Measurements from ENCODE around the gene A3GALT2.

The A3GALT2 gene

GRCh38 chr1:33273406-33273805, 47.5 kb downstream of the A3GALT2 start:
- no peak overlapping the region for H3K4me2 ChIP-seq (ENCODE audit: low read length)
- H3K9me3 ChIP-seq (ENCODE audit: control insufficient read depth, low read length), result no peaks in the 10 kb centered on the region
- no peaks in the 10 kb centered on the region for H3K27me3 ChIP-seq (ENCODE audit: control insufficient read depth, insufficient read depth, low read length)
- no peaks in the 10 kb centered on the region for H3K4me1 ChIP-seq
- no peak overlapping the region for H2AFZ ChIP-seq
- H3K4me3 ChIP-seq (ENCODE audit: low read depth, low read length), result no peak overlapping the region
- H3K36me3 ChIP-seq (ENCODE audit: control insufficient read depth, insufficient read depth, low read length), result no peaks in the 10 kb centered on the region
- H3K9ac ChIP-seq, result no peak overlapping the region
- no peak for TF ChIP-seq CTCF (IDR thresholded peaks at IDR 0.05)
- H3K27ac ChIP-seq, result no peak overlapping the region
- peaks cover 18% of the 10 kb centered on the region for H3K79me2 ChIP-seq

- Histone ChIP-seq H3K9me3 (ENCODE audit: control insufficient read depth, low read length) (no peaks in the 10 kb centered on the region), H2AFZ (no peak overlapping the region), H3K36me3 (ENCODE audit: control insufficient read depth, insufficient read depth, low read length) (no peaks in the 10 kb centered on the region), H3K4me2 (ENCODE audit: low read length) (no peak overlapping the region), H3K4me1 (no peaks in the 10 kb centered on the region), H3K27ac (no peak overlapping the region), H3K27me3 (ENCODE audit: control insufficient read depth, insufficient read depth, low read length) (no peaks in the 10 kb centered on the region), H3K79me2 (peaks cover 18% of the 10 kb centered on the region), H3K9ac (no peak overlapping the region), H3K4me3 (ENCODE audit: low read depth, low read length) (no peak overlapping the region)
- no peak for TF ChIP-seq CTCF (IDR thresholded peaks at IDR 0.05)
Observed at GRCh38 chr1:33272930-33273329, 48.0 kb downstream of the A3GALT2 start.

GRCh38 chr1:33272509-33272908, 48.4 kb downstream of the A3GALT2 start:
- no peak overlapping the region for H3K9ac ChIP-seq
- no peaks in the 10 kb centered on the region for H3K27me3 ChIP-seq (ENCODE audit: control insufficient read depth, insufficient read depth, low read length)
- no peak overlapping the region for H2AFZ ChIP-seq
- no peak overlapping the region for H3K27ac ChIP-seq
- H3K79me2 ChIP-seq, result peaks cover 18% of the 10 kb centered on the region
- no peak overlapping the region for H3K4me3 ChIP-seq (ENCODE audit: low read depth, low read length)
- TF ChIP-seq CTCF (IDR thresholded peaks at IDR 0.05), result no peak
- no peaks in the 10 kb centered on the region for H3K9me3 ChIP-seq (ENCODE audit: control insufficient read depth, low read length)
- no peak overlapping the region for H3K4me2 ChIP-seq (ENCODE audit: low read length)
- no peaks in the 10 kb centered on the region for H3K4me1 ChIP-seq
- no peaks in the 10 kb centered on the region for H3K36me3 ChIP-seq (ENCODE audit: control insufficient read depth, insufficient read depth, low read length)

GRCh38 chr1:33271666-33272505, 49.0 kb downstream of the A3GALT2 start:
- no peak overlapping the region for H2AFZ ChIP-seq
- no peak for TF ChIP-seq CTCF (IDR thresholded peaks at IDR 0.05)
- no peaks in the 10 kb centered on the region for H3K36me3 ChIP-seq (ENCODE audit: control insufficient read depth, insufficient read depth, low read length)
- H3K4me2 ChIP-seq (ENCODE audit: low read length), result no peak overlapping the region
- no peak overlapping the region for H3K27ac ChIP-seq
- no peaks in the 10 kb centered on the region for H3K27me3 ChIP-seq (ENCODE audit: control insufficient read depth, insufficient read depth, low read length)
- no peak overlapping the region for H3K4me3 ChIP-seq (ENCODE audit: low read depth, low read length)
- H3K79me2 ChIP-seq, result peaks cover 18% of the 10 kb centered on the region
- no peaks in the 10 kb centered on the region for H3K4me1 ChIP-seq
- no peak overlapping the region for H3K9ac ChIP-seq
- no peaks in the 10 kb centered on the region for H3K9me3 ChIP-seq (ENCODE audit: control insufficient read depth, low read length)

Measured in parathyroid adenoma (tissue), 2 donors.